HCT116 (cell line): ENCODE measurements around the gene SNAPC4. TPM values are rescaled to one million over a fixed set of nuclear protein-coding genes. Genes with fewer than 3 reads are reported as not detected.

Source experiments
- ATAC-seq: fragments of 200-7000 bp; cut with Tn5 transposase; 2 replicates; pipeline ENCODE4 v1.9.1; 2020; ENCODE audit warnings: mild to moderate bottlenecking, moderate library complexity
- BruUV-seq: library from RNA; stranded (reverse); fragments of 400-500 nt; replicated peaks from 2 replicates; lab custom pipeline; 2021; lab: Mats Ljungman, UMichigan
- CTCF ChIA-PET: fragments of 300-600 bp; sonication (Branson Sonifier 250); formaldehyde crosslinking; loops from one replicate; lab custom pipeline; 2021; ENCODE audit warnings: antibody characterized with exemption; lab: Charles Lee
- POLR2A ChIA-PET: fragments of 300-600, 350-600 bp; sonication (Branson Sonifier 250); formaldehyde crosslinking; loops from one replicate; lab custom pipeline; 2021; ENCODE audit warnings: antibody characterized with exemption; lab: Charles Lee
- RAD21 ChIA-PET, 2 experiments: fragments of 300-600 bp; sonication (Branson Sonifier 250); formaldehyde crosslinking; loops; one replicate each; lab custom pipeline; 2023; ENCODE audit warnings: low total read pairs in 2 of 2; ENCODE audit not compliant: uncharacterized antibody in 2 of 2, unreplicated experiment in 2 of 2, low non-redundant PET in 1 of 2; lab: Charles Lee
- DNase-seq: peaks from one replicate; pipeline ENCODE4 v3.0.0-alpha.2; 2010; ENCODE audit warnings: low read depth, low spot score
- H2AFZ ChIP-seq: fragments of 200-600 bp; shearing (Covaris generic), sonication (generic); 2 replicates; pipeline ENCODE4 v1.6.1; 2017; ENCODE audit warnings: low read depth, mixed run types, mixed read lengths, antibody characterized with exemption, low read length; ENCODE audit not compliant: poor library complexity, severe bottlenecking
- H3K27ac ChIP-seq: 2 replicates; pipeline ENCODE4 v1.5.1; 2012; ENCODE audit warnings: low read depth, low read length
- H3K27me3 ChIP-seq: fragments of 200-600 bp; sonication (generic); 2 replicates; pipeline ENCODE4 v1.6.1; 2016; ENCODE audit warnings: mixed run types, low read length, mixed read lengths; ENCODE audit not compliant: insufficient read depth
- H3K36me3 ChIP-seq, 2 experiments: fragments of 200-500 bp in 1 of 2; fragments of 200-600 bp in 1 of 2; sonication (Bioruptor generic) in 1 of 2; sonication (generic) in 1 of 2; 2 replicates each; pipeline versions ENCODE4 v1.5.1 to v1.6.1; 2014 to 2016; ENCODE audit warnings: low read length in 2 of 2, inconsistent platforms in 1 of 2, mixed read lengths in 1 of 2, mixed run types in 1 of 2; ENCODE audit not compliant: insufficient read depth in 2 of 2, control insufficient read depth in 1 of 2
- H3K4me1 ChIP-seq, 2 experiments: fragments of 200-600 bp in 1 of 2; sonication (generic) in 1 of 2; 2 replicates each; pipeline versions ENCODE4 v1.5.1 to v1.6.1; 2012 to 2017; ENCODE audit warnings: low read length in 2 of 2, inconsistent platforms in 1 of 2, mild to moderate bottlenecking in 1 of 2, mixed read lengths in 1 of 2, mixed run types in 1 of 2, moderate library complexity in 1 of 2; ENCODE audit not compliant: insufficient read depth in 2 of 2, control insufficient read depth in 1 of 2
- H3K4me2 ChIP-seq: fragments of 200-600 bp; sonication (generic); 2 replicates; pipeline ENCODE4 v1.6.1; 2017; ENCODE audit warnings: mixed run types, low read length, mixed read lengths
- H3K4me3 ChIP-seq, 2 experiments: fragments of 200-600 bp in 1 of 2; sonication (generic) in 1 of 2; replicated peaks in 1 of 2; 2 replicates each; pipeline ENCODE4 v1.5.1; 2011 to 2016; ENCODE audit warnings: low read length in 2 of 2, control low read depth in 1 of 2, low read depth in 1 of 2, mild to moderate bottlenecking in 1 of 2, mixed read lengths in 1 of 2, mixed run types in 1 of 2
- H3K79me2 ChIP-seq: fragments of 200-600 bp; sonication (generic); 2 replicates; pipeline ENCODE4 v1.6.1; 2017; ENCODE audit warnings: mild to moderate bottlenecking, mixed run types, low read length, moderate library complexity, mixed read lengths; ENCODE audit not compliant: insufficient read depth
- H3K9ac ChIP-seq: fragments of 200-600 bp; sonication (generic); 2 replicates; pipeline ENCODE4 v1.6.1; 2016; ENCODE audit warnings: low read length, mixed read lengths
- H3K9me2 ChIP-seq: fragments of 200-600 bp; sonication (generic), shearing (Covaris generic); 2 replicates; pipeline ENCODE4 v1.6.1; 2017; ENCODE audit warnings: mixed run types, mild to moderate bottlenecking, moderate library complexity; ENCODE audit not compliant: insufficient read depth
- H3K9me3 ChIP-seq, 2 experiments: fragments of 200-500 bp in 1 of 2; fragments of 200-600 bp in 1 of 2; sonication (Bioruptor generic) in 1 of 2; sonication (generic) in 1 of 2; 2 replicates each; pipeline ENCODE4 v1.6.1; 2014 to 2017; ENCODE audit warnings: low read length in 2 of 2, mixed read lengths in 2 of 2, inconsistent platforms in 1 of 2, low read depth in 1 of 2, mild to moderate bottlenecking in 1 of 2, mixed run types in 1 of 2, moderate library complexity in 1 of 2; ENCODE audit not compliant: control insufficient read depth in 1 of 2, insufficient read depth in 1 of 2
- H4K20me1 ChIP-seq: fragments of 200-600 bp; sonication (generic), shearing (Covaris generic); 2 replicates; pipeline ENCODE4 v1.6.1; 2017; ENCODE audit warnings: mixed run types, mild to moderate bottlenecking, moderate library complexity; ENCODE audit not compliant: insufficient read depth
- CBX3 ChIP-seq: IDR thresholded peaks from 2 replicates; pipeline ENCODE4 v1.6.1; 2012; ENCODE audit warnings: low read depth
- ELF1 ChIP-seq: IDR thresholded peaks from 2 replicates; pipeline ENCODE4 v1.6.1; 2012; ENCODE audit warnings: low read depth, borderline replicate concordance
- EZH2 ChIP-seq: fragments of 200-600 bp; sonication (generic); IDR thresholded peaks from 2 replicates; pipeline ENCODE4 v1.6.1; 2017; ENCODE audit warnings: antibody characterized with exemption, mixed run types
- EZH2phosphoT487 ChIP-seq: fragments of 200-600 bp; IDR thresholded peaks from 2 replicates; pipeline ENCODE4 v1.6.1; 2018; ENCODE audit warnings: antibody characterized with exemption, borderline replicate concordance
- FOSL1 ChIP-seq: IDR thresholded peaks from 2 replicates; pipeline ENCODE4 v1.6.1; 2012; ENCODE audit warnings: low read depth
- JUND ChIP-seq: IDR thresholded peaks from 2 replicates; pipeline ENCODE4 v1.6.1; 2012
- POLR2A ChIP-seq: IDR thresholded peaks from 2 replicates; pipeline ENCODE4 v1.7.0; 2011; ENCODE audit warnings: borderline replicate concordance; ENCODE audit not compliant: insufficient read depth, insufficient read length; ENCODE audit errors: extremely low read depth
- REST ChIP-seq: IDR thresholded peaks from 2 replicates; pipeline ENCODE4 v1.6.1; 2012; ENCODE audit warnings: low read depth
- SIN3A ChIP-seq: IDR thresholded peaks from 2 replicates; pipeline ENCODE4 v1.6.1; 2012; ENCODE audit warnings: low read depth
- SRF ChIP-seq: IDR thresholded peaks from 2 replicates; pipeline ENCODE4 v1.6.1; 2012; ENCODE audit warnings: low read depth
- YY1 ChIP-seq: IDR thresholded peaks from 2 replicates; pipeline ENCODE4 v1.6.1; 2011; ENCODE audit warnings: low read length, low read depth, moderate library complexity, mild to moderate bottlenecking; ENCODE audit not compliant: insufficient replicate concordance; ENCODE audit errors: extremely low read depth
- intact Hi-C: fragments of 100-400 bp; cut with micrococcal nuclease; formaldehyde crosslinking; loops from 2 replicates; pipeline ENCODE4 v1.10.0; 2022
- total RNA-seq: library from RNA; stranded (reverse); gene quantifications from one replicate; pipeline ENCODE4 v1.2.1, GENCODE V29; 2021; ENCODE audit not compliant: unreplicated experiment

Gene SNAPC4
- total RNA-seq, 1 experiment from 2014 or later = 20.4 TPM

- H3K9me3 ChIP-seq = no peaks in the 10 kb centered on the region
- H3K9me2 ChIP-seq = no peaks in the 10 kb centered on the region
- peaks cover 5 to 13% of the 10 kb centered on the region in 2 experiments for H3K4me1 ChIP-seq
- intact Hi-C loops = no loop called here
- no peaks in the 10 kb centered on the region for H4K20me1 ChIP-seq
- no TSS peak for BruUV-seq
- ATAC-seq (no peak), DNase-seq (no peak)
- no peak overlapping the region for H3K27ac ChIP-seq
- peaks cover 32 to 42% of the 10 kb centered on the region in 2 experiments; a peak in 3 of 4 replicates for H3K36me3 ChIP-seq
- no peak overlapping the region for H3K4me2 ChIP-seq
- H3K4me3 ChIP-seq = no peak overlapping the region
- ChIA-PET RAD21 (no interaction called here), POLR2A (no interaction called here), CTCF (interaction anchor here (0.9 kb wide), 1 partner anchor 228 kb away, joined by 6 read pairs; no protein-coding TSS in a partner anchor)
- no peaks in the 10 kb centered on the region for H3K27me3 ChIP-seq
- peaks cover 34% of the 10 kb centered on the region for H3K79me2 ChIP-seq
- TF ChIP-seq REST (no peak), YY1 (no peak), POLR2A (no peak), JUND (no peak), CBX3 (no peak), SRF (no peak), EZH2 (no peak), FOSL1 (no peak), ELF1 (no peak), SIN3A (no peak), EZH2phosphoT487 (no peak)
- H3K9ac ChIP-seq = no peak overlapping the region
- no peak overlapping the region for H2AFZ ChIP-seq
Measured at GRCh38 chr9:136403538-136403914, 3.6 kb upstream of the SNAPC4 start.
